Stimulated activated CD8-positive, alpha-beta memory T cell treated with anti-CD3 and anti-CD28 coated beads, Interleukin-15, amount 100 ng/mL, for 24 hours (primary cell): ENCODE data around the gene EEF1AKMT3.

Experiments used
- DNase-seq: peaks from one replicate; pipeline ENCODE4 v3.0.0-alpha.2; 2020; ENCODE audit warnings: low read depth

EEF1AKMT3 gene

DNA sequence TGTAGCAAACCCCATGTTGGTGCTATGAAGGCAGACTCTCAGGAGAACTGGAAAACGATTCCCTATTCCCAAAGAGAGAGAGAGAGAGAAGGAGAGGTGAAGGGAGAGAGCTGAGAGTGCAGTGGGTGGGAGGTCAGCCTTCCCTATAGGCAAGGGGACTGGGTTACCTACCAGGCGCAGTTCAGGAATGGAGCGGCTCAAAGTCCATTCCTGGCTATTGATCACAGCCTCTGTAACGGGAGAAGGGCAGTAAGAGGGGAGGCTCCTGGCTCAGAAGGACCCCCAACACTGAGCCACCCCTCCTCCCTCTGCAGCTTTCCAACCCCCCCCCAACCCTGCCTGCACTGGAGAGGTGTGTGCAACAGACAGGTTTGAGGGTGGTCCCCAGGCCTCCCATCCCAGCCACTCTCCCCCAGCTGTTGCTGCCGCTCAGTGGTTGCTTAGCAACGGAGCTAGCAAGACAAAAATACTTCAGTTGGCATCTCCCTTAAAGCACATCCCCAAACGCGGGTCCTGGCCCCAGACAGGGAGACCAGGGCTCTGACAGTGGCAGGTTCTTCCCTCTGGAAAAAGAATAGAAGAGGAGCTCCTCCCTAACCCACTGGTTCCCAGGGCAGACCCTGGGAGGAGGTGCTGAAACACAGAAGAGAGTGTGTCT, 37.1 kb upstream of the EEF1AKMT3 start:
- no peak for DNase-seq

DNA sequence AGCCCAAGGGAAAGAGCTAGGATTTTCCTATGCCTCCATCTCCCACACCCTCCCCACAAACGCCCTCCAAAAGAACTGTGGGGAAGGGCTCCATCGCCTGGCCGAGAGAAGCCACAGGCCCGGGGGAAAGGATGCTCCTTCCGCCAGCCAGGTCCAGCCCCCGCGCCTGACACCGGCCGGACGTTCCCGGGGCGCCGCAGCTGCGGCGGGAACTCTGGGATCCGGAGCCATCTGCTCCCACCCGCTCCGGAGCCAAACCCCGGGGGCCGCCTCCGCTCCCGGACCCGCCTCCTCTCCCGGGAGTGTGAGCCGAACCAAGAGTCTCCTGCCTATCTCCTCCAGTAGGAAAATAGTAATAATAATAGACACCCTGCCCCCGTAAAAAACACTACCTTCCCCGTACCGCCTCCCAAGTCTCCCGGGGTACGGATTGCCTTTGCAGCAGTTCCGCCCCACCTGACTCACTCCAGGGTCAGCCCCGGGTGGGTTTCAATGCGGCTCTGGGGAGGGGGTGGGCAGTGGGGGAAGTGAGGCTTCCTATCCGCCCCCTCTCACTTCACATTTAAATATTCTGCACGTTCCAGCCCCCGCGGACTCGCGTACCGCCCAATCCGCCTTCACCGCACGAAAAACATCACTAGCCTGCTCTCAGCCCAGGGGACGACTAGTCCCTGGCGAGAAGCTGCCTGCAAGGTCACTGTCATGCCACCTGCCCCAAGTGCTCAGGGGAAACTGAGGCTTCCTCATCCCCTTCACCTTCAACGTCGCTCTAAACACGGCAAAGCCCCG, 36.3 kb upstream of the EEF1AKMT3 start:
- DNase-seq, result no peak

DNA sequence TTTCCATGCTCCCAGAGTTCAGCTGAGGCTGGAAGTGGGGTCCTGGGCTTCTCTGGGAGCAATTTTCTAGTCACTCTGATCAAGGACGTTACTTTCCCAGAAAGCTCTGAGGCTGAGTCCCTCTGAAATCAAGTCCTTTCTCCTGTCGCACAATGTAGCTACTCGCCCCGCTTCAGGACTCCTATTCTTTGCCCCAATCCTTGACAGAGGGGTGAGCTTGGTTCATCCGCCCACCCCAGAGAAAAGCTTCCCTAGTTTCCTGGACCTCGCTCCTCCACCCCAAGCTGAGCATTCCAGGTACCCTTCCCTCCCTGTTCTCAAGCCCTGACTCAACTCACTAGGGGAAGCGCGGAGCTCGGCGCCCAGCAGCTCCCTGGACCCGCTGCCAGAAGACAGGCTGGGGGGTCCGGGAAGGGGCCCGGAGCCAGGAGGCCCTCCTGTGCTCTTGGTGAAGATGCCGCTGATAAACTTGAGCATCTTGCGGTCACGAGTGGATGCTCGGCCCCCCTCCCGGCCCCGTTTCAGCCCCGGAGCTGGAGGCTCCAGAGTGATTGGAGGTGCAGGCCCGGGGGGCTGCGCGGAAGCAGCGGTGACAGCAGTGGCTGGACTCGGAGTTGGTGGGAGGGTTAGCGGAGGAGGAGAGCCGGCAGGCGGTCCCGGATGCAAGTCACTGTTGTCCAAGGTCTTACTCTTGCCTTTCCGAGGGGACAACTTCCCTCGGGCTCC, 35.5 kb upstream of the EEF1AKMT3 start:
- no peak for DNase-seq

DNA sequence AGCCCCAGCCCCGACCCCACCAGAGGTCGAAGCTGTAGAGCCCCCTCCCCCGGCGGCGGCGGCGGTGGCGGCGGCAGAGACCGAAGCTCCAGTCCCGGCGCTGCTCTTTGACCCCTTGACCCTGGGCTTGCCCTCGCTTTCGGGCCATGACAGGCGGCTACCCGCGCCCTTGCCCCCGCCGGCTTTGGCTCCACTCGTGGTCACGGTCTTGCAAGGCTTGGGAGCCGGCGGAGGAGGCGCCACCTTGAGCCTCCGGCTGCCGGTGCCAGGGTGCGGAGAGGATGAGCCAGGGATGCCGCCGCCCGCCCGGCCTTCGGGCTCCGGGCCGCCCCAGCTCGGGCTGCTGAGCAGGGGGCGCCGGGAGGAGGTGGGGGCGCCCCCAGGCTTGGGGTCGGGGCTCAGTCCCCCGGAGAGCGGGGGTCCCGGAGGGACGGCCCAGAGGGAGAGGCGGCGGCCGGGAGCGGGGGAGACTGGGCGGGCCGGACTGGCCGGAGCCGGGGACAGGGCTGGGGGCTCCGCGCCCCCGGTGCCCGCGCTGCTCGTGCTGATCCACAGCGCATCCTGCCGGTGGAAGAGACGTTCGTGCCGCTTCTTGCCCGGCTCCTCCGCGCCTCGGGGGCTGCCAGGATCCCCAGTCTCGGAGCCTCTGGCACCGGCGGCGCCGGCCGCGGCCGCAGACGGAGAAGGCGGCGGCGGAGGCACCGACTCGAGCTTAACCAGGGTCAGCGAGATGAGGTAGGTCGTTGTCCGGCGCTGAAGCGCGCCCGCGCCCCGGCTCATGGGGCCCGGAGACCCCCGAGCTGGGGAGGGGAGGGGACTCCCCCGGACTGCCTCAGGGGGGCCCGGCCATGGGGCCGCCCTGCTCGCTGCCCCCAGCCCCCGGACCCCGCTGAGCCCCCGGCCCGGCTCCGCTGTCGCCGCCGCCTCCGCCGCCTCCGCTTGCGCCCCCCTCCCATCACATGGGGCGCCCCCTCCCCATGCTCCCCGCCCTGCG, 34.6 kb upstream of the EEF1AKMT3 start:
- DNase-seq, result no peak

DNA sequence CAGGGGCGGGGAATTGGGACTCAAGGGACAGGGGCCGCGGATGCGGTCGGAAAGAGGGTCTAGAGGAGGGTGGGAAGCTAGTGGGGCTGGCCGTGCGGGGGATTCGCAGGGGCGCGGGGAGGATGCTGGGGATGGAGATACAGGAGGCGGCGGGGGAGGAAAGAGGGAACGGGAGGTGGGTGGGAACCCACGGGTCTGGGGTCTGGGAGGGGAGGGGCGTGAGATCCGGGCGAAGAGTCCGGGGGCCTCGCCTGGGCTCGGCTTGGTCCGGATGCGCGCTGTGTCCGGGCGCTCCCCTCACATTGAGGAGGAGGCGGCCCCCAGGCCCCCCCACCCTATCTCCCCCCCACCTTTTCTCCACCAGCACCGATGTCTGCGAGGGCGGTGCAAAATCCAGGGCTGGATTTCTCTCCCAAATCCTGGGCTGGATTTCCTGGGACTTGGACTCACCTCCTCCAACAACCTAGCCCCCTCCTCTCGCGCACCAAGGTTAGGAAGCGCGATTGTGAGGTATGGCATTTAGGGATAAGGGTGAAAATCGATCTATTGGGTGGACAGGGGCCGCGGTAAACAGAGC, 33.7 kb upstream of the EEF1AKMT3 start, which contains the start of gene AGAP2:
AGAP2 (minus strand) TSS at position 82 of the 577 bp plus-strand sequence. CDS start 496 bp downstream, outside the sequence.
- no peak for DNase-seq

DNA sequence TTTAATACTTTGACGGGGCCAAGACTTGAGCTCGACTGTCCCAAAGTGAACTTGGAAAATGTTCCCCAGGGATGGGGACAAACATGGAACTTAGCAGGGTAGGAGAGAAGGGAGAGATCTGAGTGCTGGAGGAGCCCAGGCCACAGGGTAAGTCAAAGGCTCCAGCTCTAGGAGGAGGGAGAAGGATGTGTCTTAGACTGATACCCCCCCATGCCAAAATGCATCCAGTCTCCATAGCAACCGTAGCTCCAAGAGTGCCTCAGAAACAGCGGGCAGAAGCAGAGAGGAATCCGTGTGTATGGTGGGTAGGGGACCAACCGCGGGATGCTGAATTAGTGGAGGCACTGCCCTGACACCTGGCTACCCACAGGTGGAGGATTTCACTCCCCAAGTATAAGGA, 33.0 kb upstream of the EEF1AKMT3 start:
- no peak for DNase-seq

DNA sequence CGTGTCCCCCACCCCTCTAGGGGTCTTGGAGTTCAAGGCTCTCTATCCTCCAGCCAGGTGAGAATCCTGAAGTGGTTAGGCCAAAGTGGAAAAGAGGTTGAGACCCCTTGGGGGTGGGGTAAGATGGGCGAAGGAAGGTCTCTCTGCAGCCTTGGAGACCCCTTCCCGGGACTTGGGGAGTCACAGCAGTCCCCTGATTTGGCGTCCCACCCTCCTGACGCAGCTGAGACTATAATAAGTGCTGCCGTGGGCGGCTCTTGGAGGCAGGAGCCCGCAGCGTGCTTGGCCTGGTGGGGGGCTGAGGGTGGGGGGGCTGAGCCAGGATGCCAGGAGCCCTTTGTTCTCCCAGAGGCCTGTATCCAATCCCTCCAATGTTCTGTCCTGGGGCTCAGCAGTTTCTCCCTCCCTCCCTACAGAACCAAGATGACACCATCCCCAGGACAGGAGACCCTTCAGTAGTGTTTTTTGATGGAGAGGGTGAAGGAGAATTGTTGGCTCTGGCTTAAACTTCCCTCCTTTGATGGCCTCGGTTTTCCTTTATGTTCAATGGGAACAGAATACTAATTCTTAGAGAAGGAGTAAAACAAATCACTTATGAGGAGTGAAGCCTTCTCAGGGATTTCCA, 32.4 kb upstream of the EEF1AKMT3 start:
- DNase-seq, result no peak

DNA sequence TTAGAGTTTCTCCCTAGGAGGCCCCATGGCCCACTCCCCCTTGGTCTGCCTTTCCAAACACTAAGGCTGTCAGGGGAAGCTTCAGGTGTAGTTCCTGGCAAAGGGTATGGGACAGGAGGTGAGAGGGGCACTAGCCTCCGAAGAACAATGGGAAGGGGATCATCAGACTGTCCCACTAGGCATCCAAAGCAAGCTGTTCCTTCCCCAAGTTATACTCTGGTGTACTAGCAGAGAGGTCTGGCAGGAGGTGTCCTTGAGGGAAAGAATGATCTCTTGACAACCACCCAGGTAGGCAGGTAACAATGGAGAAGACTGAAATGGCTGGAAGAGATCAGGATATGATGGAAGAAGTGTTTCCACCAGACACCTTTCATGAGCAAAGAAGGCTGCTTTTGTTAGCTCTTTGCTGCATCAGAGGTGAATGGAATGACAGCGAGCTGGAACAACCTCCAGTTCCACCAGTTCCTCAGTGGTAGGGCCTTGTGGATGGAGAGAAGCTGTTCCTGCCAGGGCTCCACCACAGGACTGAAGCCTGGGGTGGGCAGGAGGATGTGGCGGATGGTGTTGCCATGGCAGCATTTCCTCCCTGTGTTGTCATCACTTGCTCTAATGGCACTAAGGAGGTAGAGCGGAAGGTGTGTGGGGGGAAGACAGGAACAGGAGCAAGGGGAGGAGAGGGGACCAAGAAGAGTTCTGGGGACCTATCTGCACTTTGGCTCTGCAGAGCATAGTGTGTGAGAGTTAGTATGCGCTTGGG, 31.6 kb upstream of the EEF1AKMT3 start:
- no peak for DNase-seq

DNA sequence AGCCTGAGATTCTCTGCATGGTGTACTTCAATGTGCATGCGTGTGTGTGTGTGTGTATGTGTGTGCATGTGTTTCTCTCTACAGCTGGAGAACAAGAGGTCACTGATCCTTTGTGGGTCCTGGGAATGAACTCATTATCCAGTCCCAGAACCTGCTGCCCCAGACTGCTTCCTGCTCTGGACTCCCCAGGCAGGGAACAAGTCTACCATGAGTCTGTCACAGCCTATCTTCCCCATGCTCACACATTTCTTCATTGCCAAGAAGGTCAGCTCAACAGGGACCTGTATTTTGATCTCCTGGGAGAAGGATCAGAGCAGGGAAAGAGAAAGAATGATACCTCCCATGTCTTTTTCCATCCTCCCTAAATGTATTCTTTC, 31.0 kb upstream of the EEF1AKMT3 start:
- no peak for DNase-seq

DNA sequence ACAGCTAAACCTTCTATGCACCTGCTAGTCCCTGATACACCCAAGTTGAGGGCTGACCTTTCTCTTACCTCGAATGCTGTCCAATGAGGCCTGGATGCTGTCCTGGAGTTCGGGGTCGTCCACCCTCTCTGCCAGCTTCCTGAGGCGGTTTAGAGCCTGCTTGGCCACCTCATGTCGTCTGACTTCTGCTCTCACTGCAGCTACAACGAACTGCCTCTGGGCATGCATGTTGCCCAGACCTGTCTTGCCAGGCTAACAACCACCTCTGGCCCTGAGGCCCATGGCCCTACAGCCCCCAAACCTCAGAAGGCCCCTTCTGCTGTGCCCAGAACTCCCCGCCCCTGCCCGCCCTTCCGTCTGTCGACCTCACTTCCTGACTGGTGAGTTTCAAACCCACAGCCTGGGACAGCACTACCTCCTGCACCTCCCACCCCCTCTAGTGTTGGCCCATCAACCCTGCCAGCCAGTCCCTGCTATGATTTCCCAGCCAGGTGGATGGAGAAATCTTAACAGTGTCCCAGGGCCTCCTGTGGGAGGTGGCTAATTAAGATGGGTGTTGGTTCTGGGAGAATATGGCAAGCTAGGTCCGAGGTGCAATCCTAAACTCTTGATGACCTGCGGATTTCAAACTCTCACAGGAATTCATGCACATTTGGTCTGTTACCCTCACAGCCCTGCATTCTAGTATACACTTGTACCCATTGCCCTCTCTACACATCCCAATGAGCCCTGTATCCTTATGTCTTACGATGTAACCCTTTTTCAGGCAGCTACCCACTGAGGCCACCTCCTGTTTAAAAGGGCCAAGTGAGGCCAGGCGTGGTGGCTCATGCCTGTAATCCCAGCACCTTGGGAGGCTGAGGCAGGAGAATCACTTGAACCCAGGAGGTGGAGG, 30.3 kb upstream of the EEF1AKMT3 start:
- no peak for DNase-seq

DNA sequence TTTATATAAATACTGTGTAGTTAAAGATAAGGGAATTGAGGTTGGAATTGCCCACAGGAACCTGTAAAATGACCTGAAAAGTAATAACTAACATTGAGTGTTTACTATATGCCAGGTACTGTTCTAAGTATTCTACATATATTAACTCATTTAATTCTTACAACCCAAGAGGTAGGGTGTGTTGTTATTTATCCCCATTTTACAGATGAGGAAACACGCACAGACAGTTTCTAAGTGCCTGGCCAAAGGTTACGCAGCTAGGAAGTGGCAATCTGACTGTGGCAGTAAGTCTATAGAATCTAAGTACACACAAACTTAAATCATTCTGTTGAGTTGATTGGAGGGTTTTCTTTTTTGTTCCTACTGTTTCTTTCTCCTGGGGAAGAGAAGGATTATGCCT, 28.6 kb upstream of the EEF1AKMT3 start:
- DNase-seq, result no peak

DNA sequence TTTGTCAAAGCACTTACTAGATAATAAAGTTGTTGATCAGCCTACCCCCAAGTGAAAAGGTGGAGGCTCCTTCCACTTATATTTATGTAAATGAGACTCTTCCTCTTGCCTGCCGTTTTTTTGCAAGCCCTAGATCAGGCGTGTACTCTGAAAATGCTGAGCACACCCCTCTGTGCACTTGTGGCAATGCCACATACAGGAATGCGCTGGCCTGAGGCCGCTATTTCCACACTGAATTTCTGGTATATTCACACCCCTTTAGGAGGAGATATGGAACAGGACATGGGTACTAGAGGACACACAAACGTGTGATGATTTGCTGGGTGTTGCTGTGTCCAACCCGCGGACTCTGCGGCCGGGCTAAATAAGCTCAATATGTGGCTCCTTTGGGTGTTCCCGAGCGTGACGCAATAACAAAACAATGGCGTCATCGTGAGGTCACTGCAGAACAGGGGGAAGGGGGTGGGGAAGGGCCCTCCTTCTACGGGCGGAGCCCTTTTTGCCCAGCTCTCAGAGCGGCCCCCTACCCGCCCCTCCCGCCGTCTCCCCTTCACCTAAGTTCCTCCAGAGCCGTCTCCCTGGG, 28.1 kb upstream of the EEF1AKMT3 start:
- DNase-seq, result no peak

DNA sequence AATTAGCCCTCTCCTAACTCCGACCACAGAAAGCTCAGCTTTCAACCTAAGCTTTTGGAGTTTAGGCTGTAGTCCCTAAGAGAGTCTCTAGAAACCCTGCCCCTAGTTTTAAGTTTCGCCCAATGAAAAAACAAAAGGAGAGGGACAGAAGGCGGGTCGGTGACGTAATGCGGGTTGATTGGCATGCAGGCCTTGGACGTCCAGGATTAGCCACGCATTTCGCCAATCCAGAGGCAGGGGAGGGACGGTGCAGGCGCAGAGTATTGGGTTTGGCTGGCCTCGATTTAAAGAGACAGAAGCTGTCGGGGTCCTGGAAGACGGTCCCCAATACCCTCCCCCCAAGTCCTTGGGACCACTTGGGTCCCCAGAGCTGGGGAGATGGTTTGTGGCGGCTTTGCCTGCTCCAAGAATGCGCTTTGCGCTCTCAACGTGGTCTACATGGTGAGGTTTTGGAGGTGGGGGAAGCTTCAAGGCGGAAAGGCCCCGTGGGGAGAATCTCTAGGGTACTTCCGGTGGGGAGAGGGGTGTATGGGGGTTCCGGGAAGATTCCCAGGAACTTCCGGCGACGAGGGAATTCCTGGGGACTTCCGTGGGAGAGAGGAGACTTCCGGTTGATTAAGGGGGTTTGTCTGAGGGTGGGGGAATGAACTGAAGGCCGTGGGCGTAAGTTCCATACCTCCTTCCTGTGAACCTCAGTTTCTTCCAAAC, 27.5 kb upstream of the EEF1AKMT3 start, which contains the start of gene TSPAN31:
TSPAN31 (plus strand) TSS at position 263 of the 708 bp plus-strand sequence; CDS start at position 379, 116 bp downstream.
- DNase-seq, result peak; percentile 81

DNA sequence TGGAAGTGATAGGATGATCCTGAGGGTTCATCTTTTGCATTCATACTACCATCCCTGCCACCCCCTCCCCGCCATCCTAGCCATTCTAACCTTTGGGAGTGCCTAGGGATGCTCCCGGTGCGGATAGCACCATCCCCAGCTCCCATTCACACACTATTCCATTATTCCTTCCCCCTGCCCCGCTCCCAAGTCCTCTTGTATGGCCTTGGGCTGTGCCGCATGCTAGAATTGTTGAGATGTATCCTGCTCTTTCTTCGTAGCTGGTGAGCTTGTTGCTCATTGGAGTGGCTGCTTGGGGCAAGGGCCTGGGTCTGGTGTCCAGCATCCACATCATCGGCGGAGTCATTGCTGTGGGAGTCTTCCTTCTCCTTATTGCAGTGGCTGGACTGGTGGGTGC, 26.9 kb upstream of the EEF1AKMT3 start:
- no peak for DNase-seq

DNA sequence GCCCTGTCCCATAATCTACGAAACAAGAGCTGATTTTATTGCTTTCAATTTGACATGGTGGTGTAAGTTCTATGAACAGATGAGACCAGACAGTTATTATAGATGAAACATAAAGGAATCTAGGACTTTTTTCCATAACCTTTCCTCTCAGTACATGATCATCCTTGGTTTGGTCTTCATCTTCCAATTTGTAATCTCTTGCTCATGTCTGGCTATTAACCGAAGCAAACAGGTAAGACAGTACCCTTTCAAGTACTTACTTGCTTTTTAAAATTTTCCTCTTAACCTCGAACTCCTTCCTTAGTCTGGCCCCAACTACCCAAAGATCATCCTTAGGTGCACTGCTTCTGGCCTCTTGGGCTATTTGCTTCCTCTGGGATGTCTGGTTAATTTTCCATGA, 26.4 kb upstream of the EEF1AKMT3 start:
- DNase-seq, result no peak

DNA sequence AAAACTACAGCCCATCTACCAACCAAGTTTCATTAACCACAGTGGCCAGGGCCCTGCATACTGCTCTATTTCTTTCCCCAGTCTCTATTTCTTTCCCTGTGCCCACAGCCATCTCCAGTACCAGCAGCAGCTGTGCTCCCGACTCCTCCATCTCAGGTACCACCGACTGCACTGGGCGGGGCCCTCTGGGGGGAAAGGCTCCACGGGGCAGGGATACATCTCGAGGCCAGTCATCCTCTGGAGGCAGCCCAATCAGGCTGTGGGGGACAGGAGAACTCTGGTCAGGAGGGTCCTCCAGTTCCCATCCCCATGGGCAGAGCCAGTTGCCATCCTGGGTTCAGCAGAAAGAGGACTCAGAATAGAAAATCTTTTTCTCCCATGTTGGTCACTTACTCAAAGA, 23.4 kb upstream of the EEF1AKMT3 start:
- no peak for DNase-seq

DNA sequence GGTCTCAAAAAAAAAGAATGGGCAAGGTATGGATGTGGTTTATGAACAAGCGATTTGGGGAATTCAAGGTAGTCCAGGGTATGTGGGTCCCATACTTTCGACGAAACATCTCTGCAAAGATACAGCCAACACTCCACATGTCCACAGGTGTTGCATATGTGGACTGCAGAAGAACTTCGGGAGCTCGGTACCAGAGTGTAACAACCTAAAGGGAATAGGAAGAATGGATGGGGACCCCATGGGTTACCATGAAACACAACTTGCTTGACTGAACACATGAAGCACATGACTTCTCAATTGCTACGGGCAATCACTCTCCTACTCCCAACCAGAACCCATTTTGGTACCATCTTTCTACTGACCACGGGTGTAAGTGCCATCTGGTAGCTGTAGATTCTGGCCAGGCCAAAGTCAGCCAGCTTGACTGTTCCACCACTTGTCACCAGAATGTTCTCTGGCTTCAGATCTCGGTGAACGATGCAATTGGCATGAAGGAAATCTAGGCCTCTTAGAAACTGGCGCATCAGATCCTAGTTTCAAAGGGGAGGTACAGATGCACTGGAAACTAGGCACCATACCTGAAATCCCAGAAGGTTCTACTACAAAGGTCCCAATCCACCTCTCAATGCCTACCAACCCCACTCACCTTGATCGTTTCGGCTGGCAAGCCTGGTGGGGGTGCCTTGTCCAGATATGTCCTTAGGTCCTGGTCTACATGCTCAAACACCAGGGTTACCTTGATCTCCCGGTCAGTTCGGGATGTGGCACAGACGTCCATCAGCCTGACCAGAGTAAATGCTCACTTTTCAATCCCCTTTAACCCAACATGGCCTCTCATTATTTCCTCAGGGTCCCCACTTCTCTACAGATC, 21.6 kb upstream of the EEF1AKMT3 start:
- DNase-seq, result no peak
